GM12878 (cell line): Measurements from ENCODE around the gene ABTB1.

Source experiments
- BRCA1 ChIP-seq: IDR thresholded peaks from 2 replicates; pipeline ENCODE4 v1.6.1; 2011; ENCODE audit warnings: low read depth, low read length, improper control_type of control experiment
- GABPA ChIP-seq: IDR thresholded peaks from 2 replicates; pipeline ENCODE4 v1.6.1; 2014; ENCODE audit warnings: antibody characterized with exemption, low read depth, mild to moderate bottlenecking, inconsistent platforms
- MXI1 ChIP-seq: fragments of 150-350 bp; IDR thresholded peaks from 2 replicates; pipeline ENCODE4 v1.6.1; 2011; ENCODE audit warnings: low read depth, mild to moderate bottlenecking, inconsistent platforms, low read length, improper control_type of control experiment
- SMC3 ChIP-seq: IDR thresholded peaks from 2 replicates; pipeline ENCODE4 v1.6.1; 2011; ENCODE audit warnings: low read length, improper control_type of control experiment, borderline replicate concordance
- SP1 ChIP-seq: IDR thresholded peaks from one replicate; pipeline ENCODE4 v1.6.1; 2011; ENCODE audit warnings: low read depth, low read length
- TBL1XR1 ChIP-seq: IDR thresholded peaks from 2 replicates; pipeline ENCODE4 v1.6.1; 2012; ENCODE audit warnings: low read depth, low read length, improper control_type of control experiment
- ZNF24 ChIP-seq: fragments of 450-650 bp; IDR thresholded peaks from 2 replicates; pipeline ENCODE4 v1.6.1; 2017; ENCODE audit warnings: antibody characterized with exemption, mild to moderate bottlenecking
- ZNF384 ChIP-seq: IDR thresholded peaks from 2 replicates; pipeline ENCODE4 v1.6.1; 2012; ENCODE audit warnings: low read depth, mild to moderate bottlenecking, low read length, improper control_type of control experiment, borderline replicate concordance
- TF ChIP-seq, protein P1 (sequence below): IDR thresholded peaks from 2 replicates; pipeline ENCODE4 v1.6.1; 2012; ENCODE audit warnings: mild to moderate bottlenecking, low read depth, low read length

DNA sequence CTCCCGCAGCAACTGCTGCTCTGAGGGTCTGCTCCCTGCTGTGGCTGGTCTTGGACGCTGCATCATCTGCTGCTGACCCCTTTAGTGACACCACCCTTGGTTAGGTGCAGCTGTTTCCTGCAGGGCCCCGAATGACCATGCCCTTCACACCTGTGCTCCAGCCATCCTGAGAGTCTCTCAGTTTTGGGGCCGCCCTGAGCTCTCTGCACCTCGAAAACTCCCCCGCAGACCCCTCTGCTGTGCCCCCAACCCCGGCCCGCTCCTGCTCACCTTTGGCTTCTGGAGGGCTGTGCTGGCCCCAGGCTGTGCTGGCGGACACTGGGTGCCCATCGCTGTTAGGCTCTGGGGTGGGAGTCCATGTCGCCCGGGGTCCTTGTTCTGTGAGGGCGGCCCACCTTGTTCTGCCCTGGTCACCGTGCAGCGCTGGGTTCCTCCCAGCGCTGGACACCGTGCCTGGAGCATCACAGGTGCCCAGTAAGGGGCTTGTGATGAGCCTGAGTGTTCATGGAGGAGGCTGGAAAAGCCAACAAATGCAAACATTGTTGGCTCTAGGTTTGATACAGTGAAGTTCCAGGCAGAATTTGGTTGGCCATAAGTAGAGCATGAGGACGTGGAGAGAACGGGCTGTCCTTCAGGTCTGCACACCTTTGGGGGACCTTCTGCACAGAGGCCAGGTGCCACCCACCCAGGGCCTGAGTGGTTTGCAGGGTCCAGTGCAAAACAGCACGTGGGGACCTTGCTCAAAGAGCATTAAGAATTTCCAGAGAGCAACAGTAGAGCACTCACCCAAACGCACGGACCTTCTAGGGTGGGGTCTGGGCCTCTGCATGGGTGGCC is 12.3 kb downstream of the ABTB1 start:
- TF ChIP-seq TBL1XR1 (no peak), GABPA (no peak), ZNF24 (no peak), SP1 (no peak), SMC3 (no peak), BRCA1 (no peak), MXI1 (no peak), ZNF384 (no peak)
- TF ChIP-seq, protein P1, sequence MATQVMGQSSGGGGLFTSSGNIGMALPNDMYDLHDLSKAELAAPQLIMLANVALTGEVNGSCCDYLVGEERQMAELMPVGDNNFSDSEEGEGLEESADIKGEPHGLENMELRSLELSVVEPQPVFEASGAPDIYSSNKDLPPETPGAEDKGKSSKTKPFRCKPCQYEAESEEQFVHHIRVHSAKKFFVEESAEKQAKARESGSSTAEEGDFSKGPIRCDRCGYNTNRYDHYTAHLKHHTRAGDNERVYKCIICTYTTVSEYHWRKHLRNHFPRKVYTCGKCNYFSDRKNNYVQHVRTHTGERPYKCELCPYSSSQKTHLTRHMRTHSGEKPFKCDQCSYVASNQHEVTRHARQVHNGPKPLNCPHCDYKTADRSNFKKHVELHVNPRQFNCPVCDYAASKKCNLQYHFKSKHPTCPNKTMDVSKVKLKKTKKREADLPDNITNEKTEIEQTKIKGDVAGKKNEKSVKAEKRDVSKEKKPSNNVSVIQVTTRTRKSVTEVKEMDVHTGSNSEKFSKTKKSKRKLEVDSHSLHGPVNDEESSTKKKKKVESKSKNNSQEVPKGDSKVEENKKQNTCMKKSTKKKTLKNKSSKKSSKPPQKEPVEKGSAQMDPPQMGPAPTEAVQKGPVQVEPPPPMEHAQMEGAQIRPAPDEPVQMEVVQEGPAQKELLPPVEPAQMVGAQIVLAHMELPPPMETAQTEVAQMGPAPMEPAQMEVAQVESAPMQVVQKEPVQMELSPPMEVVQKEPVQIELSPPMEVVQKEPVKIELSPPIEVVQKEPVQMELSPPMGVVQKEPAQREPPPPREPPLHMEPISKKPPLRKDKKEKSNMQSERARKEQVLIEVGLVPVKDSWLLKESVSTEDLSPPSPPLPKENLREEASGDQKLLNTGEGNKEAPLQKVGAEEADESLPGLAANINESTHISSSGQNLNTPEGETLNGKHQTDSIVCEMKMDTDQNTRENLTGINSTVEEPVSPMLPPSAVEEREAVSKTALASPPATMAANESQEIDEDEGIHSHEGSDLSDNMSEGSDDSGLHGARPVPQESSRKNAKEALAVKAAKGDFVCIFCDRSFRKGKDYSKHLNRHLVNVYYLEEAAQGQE = no peak
